SK-N-MC (cell line): Measurements from ENCODE around the gene CORT.
A peak's percentile ranks its signal among the peaks of the same experiment; 100 is the strongest.
"Not testable (repeated sequence)": the region's sequence is repeated elsewhere in the genome, so short reads cannot be mapped to it uniquely, and the experiment has no call there.

Source experiments
- DNase-seq: peaks from one replicate; pipeline ENCODE4 v3.0.0-alpha.2; 2011; ENCODE audit warnings: low read depth, low spot score
- H3K27ac ChIP-seq: fragments of 200-600 bp; sonication (generic); 2 replicates; pipeline ENCODE4 v1.5.1; 2016; ENCODE audit warnings: mixed run types
- H3K36me3 ChIP-seq: fragments of 200-600 bp; sonication (generic); 2 replicates; pipeline ENCODE4 v1.6.1; 2017; ENCODE audit warnings: antibody characterized with exemption, low read length, mixed read lengths; ENCODE audit not compliant: insufficient read depth
- H3K4me3 ChIP-seq: fragments of 200-600 bp; sonication (generic); 2 replicates; pipeline ENCODE4 v1.5.1; 2016
- H3K9ac ChIP-seq: fragments of 200-600 bp; sonication (generic); 2 replicates; pipeline ENCODE4 v1.8.0; 2017; ENCODE audit warnings: mixed run types, mixed read lengths; ENCODE audit not compliant: insufficient read length
- H3K9me3 ChIP-seq: fragments of 200-600 bp; sonication (generic); 2 replicates; pipeline ENCODE4 v1.6.1; 2017; ENCODE audit warnings: low read depth, mild to moderate bottlenecking, antibody characterized with exemption, low read length, moderate library complexity, mixed read lengths
- EZH2 ChIP-seq: fragments of 200-600 bp; sonication (generic); IDR thresholded peaks from one replicate; pipeline ENCODE4 v1.6.1; 2017; ENCODE audit warnings: antibody characterized with exemption
- FOXP2 ChIP-seq: optimal IDR thresholded peaks from 2 replicates; pipeline ENCODE3; 2011; ENCODE audit warnings: mild to moderate bottlenecking, moderate library complexity; ENCODE audit not compliant: insufficient read depth; ENCODE audit errors: extremely low read length, control extremely low read depth
- POLR2AphosphoS5 ChIP-seq: IDR thresholded peaks from 2 replicates; pipeline ENCODE4 v1.6.1; 2012; ENCODE audit warnings: mild to moderate bottlenecking, low read depth, low read length, borderline replicate concordance

The CORT gene

DNA sequence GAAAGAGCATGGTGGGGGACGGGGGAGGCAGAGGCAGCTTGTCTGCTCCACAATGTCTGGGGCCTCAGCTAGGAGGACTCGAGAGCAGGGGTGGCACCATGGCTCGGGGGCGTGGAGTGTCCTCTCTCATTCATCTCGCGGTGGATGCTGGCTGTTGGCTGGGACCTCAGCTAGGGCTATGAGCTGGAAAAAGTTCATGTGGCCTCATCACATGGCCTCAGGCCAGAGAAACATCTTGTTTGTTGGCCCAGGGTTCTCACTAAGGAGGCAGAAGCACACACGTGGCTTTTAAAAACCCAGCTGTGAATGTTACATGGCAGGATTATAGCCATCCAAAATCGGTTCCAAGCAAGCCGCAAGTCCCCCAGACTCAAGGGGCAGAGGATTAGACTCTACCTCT lies 25.8 kb upstream of the CORT start:
- H3K36me3 ChIP-seq: peaks cover 15% of the 10 kb centered on the region
- DNase-seq: no peak
- peak overlapping the region; percentile 64 for H3K27ac ChIP-seq
- H3K9ac ChIP-seq: peak overlapping the region; percentile 19
- H3K9me3 ChIP-seq: no peaks in the 10 kb centered on the region
- TF ChIP-seq EZH2 (no peak), POLR2AphosphoS5 (no peak; the same call in 1 of the 2 replicates), FOXP2 (no peak)
- no peak overlapping the region for H3K4me3 ChIP-seq

DNA sequence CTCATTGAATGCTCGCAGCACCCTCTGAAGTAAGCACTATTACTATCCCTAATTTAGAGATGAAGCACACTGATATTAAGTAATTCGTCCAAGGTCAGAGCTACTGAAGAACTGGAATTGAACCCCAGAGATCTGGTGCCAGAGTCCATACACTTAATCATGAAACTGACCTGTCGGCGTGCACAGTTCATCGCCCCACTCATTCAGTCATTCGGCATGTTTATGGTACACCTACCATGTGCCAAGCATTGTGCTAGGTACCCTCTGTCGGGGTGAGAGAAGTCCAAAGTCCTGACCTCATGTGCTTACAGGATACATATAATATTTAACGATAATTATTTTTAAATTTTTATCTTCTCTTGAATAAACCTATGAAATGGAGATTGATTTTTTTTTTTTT lies 25.2 kb upstream of the CORT start:
- no peak for TF ChIP-seq FOXP2
- no peak for TF ChIP-seq EZH2
- TF ChIP-seq POLR2AphosphoS5: no peak
- H3K27ac ChIP-seq: peak overlapping the region; percentile 64; the same call in 1 of the 2 replicates
- no peaks in the 10 kb centered on the region for H3K9me3 ChIP-seq
- no peak overlapping the region for H3K4me3 ChIP-seq
- H3K36me3 ChIP-seq: peaks cover 10% of the 10 kb centered on the region
- DNase-seq: no peak
- no peak overlapping the region for H3K9ac ChIP-seq

DNA sequence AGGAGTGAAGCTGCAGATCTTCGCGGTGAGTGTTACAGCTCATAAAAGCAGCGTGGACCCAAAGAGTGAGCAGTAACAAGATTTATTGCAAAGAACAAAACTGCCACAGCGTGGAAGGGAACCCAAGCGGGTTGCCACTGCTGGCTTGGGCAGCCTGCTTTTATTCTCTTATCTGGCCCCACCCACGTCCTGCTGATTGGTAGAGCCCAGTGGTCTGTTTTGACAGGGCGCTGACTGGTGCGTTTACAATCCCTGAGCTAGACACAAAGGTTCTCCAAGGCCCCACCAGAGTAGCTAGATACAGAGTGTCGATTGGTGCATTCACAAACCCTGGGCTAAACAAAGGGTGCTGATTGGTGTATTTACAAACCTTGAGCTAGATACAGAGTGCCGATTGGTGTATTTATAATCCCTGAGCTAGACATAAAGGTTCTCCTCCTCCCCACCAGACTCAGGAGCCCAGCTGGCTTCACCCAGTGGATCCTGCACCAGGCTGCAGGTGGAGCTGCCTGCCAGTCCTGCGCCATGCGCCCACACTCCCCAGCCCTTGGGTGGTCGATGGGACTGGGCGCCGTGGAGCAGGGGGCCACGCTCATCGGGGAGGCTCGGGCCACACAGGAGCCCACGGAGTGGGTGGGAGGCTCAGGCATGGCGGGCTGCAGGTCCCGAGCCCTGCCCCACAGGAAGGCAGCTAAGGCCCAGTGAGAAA lies 23.9 kb upstream of the CORT start:
- not testable (repeated sequence) for H3K9ac ChIP-seq, H3K27ac ChIP-seq, H3K4me3 ChIP-seq, H3K9me3 ChIP-seq, H3K36me3 ChIP-seq, DNase-seq

DNA sequence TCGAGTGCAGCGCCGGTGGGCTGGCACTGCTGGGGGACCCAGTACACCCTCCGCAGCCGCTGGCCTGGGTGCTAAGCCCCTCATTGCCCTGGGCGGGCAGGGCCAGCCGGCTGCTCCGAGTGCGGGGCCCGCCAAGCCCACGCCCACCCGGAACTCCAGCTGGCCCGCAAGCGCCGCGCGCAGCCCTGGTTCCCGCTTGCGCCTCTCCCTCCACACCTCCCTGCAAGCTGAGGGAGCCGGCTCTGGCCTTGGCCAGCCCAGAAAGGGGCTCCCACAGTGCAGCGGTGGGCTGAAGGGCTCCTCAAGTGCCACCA lies 23.3 kb upstream of the CORT start:
- H3K36me3 ChIP-seq, H3K9ac ChIP-seq, H3K9me3 ChIP-seq, DNase-seq, H3K27ac ChIP-seq, H3K4me3 ChIP-seq: not testable (repeated sequence)

DNA sequence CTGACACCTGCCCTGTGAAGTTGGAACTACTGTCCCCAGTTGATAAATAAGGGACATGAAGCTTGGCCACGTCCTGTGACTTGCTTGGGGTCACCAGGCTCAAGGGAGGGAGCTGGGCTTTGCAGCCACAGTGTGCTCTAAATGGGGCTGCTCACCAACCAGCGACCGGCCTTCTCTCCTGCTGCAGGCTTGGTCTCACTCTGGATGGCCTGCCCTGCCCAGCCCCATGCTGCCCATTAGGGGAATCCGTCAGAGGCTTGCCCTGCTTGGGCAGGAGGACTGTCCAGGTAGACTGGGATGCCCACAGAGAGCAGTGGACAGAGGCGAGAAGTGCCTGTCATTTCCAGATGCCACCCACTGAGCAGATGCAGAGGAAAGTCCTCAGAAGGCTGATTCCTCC lies 20.8 kb upstream of the CORT start:
- Histone ChIP-seq H3K27ac (no peak overlapping the region), H3K9ac (no peak overlapping the region), H3K9me3 (no peaks in the 10 kb centered on the region), H3K36me3 (no peaks in the 10 kb centered on the region), H3K4me3 (no peak overlapping the region)
- DNase-seq: no peak
- TF ChIP-seq EZH2: no peak
- no peak for TF ChIP-seq POLR2AphosphoS5
- TF ChIP-seq FOXP2: no peak

DNA sequence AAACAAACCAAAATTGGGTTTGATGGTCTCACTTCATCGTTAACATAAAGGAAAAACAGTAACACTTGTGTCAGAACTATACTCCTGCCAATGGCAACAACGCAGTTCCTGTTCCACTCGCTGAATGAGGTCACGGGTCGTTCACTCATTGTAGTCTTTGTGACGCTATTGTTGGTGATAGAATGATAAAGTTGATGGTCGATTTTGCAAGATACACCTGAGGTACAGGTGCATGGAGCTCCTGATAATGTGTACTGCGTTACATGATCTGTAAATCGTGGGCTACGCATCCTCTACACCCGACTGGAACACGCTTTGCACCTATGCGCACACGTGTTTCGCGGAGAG lies 20.0 kb upstream of the CORT start:
- no peak for TF ChIP-seq POLR2AphosphoS5
- no peak for TF ChIP-seq EZH2
- no peak for TF ChIP-seq FOXP2
- no peak overlapping the region for H3K27ac ChIP-seq

DNA sequence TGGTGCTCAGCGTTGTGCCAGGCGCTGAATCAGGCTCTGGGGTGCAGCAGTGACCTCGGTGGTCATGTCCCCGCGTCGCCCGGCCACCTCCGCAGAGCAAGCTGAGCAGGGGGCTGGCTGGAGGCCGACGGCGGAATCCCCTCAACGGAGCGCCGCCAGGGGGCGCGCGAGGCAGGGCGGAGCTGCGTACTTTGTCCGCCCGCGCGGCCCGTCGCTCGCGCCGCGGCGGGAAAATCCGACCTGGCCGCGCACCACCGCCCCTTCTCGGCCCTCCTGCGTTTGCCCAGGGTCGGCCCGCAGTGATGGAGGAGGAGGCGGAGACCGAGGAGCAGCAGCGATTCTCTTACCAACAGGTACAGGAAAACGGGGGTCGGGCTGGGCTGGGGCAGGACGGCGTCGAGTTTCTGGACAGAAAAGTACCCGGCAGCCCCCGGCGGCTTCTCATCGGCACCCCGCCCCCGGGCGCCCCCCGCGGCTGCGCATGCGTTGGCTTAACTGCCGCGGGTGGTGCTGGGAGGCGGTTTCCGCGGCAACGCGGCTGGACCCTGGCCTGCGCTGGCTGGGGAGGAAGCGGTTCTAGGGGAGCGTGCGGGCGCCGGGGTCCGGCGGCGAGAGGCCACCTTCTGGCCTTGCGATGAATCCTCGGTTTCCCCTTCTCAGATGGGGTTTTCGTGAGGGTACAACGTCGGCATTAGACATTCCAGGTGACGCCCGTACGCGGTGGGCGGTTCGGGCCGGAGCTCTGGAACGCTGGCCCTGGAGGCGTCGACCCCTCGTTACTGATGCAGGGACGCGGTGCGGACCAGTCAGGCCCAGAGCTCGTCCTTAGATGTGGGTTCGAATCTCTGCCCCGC lies 19.4 kb upstream of the CORT start, which contains the start of gene CENPS:
Gene CENPS (plus strand): TSS at position 218 of the 854 bp plus-strand sequence. CDS start 85 bp downstream, at position 303.
- DNase-seq: no peak
- TF ChIP-seq FOXP2: no peak
- TF ChIP-seq POLR2AphosphoS5: peak; percentile 81; the same call in 1 of the 2 replicates
- Histone ChIP-seq H3K27ac (peak within 1 kb of the TSS; percentile 78), H3K9me3 (no peaks in the 10 kb centered on the region), H3K9ac (peak within 1 kb of the TSS; percentile 92), H3K36me3 (no peaks in the 10 kb centered on the region), H3K4me3 (peak within 1 kb of the TSS; percentile 99)

More for the DNA sequence above, 20.0 kb upstream of the CORT start:
- H3K9me3 ChIP-seq: no peaks in the 10 kb centered on the region
- no peak for DNase-seq
- peak overlapping the region; percentile 99 for H3K4me3 ChIP-seq
- H3K36me3 ChIP-seq: no peaks in the 10 kb centered on the region
- H3K9ac ChIP-seq: peak overlapping the region; percentile 92

DNA sequence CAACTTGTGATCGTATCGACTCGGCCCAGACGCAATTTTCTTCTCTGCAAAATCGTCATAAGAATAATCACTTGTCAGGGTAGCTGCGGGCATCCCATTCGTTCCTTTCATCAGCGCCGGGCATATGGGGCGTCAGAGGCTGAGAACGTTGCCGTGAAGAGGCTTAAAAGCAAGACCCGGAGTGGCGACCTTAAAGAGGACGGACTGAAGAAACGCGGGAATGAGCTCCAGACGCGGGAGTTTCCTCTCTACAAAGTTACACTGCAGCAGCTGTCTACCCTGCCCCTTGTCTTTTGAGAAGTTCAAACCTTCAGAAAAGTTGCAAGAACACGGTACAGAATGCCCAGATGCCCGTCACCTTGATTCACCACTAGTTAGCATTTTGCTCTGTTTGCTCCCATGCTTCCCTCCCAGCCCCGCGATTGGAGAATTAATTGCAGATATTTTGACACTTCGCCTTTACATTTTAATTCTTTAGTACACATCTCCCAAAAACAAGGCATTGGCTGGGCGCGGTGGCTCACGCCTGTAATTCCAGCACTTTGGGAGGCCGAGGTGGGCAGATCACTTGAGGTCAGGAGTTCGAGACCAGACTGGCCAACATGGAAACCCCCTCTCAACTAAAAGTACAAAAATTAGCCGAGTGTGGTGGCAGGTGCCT lies 18.6 kb upstream of the CORT start:
- no peak for DNase-seq
- Histone ChIP-seq H3K9me3 (no peaks in the 10 kb centered on the region), H3K9ac (peak overlapping the region; percentile 92), H3K36me3 (no peaks in the 10 kb centered on the region), H3K27ac (no peak overlapping the region), H3K4me3 (peak overlapping the region; percentile 99)
- TF ChIP-seq FOXP2 (no peak), POLR2AphosphoS5 (no peak), EZH2 (no peak)
